ENCODE measurements around the gene DNAJB14.

Gene DNAJB14

DNA sequence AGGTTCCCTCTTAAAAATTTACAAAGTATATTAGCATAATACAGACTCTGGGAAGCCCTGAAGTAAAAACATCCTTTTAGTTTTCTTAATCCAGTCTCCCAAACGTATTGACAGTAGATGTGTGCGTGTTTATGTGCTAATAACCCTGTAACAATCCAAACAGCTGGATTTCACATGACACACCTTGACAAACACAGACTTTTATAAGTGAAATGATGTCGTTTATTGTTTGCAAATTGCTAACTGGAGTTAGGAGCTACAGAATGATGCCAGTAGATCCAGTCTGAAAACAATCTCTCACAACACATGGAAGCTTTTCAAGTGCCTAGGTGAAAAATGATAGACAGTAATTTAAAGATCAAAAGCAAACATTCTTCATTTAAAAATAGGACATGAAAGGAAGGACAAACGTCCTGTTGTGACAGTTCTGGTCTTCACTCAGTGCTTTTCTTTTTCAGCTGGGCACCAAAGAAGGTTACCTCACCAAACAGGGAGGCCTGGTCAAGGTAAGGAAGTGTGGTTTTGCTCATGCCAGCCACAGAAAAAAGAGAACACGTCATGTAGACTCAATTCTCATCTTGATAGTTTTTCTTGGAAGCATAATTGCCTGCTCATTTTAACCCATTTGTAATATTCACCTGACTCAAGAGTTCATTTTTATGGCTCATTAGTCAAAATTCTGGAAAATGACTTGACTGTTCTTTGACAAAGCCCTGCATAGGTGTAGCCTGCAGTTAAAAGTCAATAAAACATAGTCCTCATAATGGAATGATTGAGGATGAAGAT, 85.1 kb downstream of the DNAJB14 start:
- DNase-seq: no peak

GRCh38 chr4:99860521-99860920, 85.9 kb downstream of the DNAJB14 start:
- no peak for DNase-seq

- DNase-seq: no peak
Observed at GRCh38 chr4:99859618-99860017, 86.8 kb downstream of the DNAJB14 start.

- peak; percentile 31 to 87 for DNase-seq
Observed at GRCh38 chr4:99857307-99857706, 89.1 kb downstream of the DNAJB14 start.

DNA sequence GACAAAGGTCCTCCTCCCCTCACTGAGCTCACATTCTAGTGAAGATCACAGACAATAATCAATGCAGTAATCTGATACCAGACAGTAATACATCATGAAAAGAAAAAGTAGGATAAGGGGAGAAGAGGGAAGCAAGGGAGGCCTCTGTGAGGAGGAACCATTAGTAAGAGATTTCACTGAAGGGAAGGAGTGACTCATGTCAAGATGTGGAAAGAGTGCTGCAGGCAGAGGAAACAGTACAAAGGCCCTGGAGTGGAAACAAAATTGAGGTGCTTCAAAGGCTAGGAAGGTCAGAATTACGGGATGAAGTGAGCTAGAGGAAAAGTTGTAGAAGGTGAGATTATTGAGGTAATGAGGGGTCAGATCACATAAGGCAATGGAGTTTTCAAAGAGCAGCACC, 90.3 kb downstream of the DNAJB14 start:
- DNase-seq: peak; percentile 82 to 90

DNA sequence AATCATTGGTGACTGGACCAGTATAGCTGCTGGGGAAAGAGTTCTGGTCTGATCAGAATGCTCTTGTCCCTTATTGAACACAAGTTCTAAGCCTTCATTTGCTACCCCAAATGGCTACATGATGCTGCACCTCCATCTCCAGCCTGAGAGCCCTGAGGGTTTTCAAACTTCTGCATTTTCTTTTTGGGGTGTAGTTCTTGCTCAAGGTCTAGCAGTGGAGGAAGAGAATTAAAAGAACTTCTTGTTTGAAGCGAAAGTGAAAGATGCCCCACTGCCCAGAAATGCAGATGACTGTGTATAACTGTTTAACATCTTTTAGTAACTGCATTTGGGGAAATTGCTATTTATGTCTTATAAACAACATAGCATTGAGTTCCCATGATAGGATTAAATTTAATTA, 90.7 kb downstream of the DNAJB14 start:
- DNase-seq: peak; percentile 78 to 89

- DNase-seq: no peak
Observed at GRCh38 chr4:99853999-99854398, 92.4 kb downstream of the DNAJB14 start.

GRCh38 chr4:99853190-99853589, 93.2 kb downstream of the DNAJB14 start:
- DNase-seq: no peak

DNA sequence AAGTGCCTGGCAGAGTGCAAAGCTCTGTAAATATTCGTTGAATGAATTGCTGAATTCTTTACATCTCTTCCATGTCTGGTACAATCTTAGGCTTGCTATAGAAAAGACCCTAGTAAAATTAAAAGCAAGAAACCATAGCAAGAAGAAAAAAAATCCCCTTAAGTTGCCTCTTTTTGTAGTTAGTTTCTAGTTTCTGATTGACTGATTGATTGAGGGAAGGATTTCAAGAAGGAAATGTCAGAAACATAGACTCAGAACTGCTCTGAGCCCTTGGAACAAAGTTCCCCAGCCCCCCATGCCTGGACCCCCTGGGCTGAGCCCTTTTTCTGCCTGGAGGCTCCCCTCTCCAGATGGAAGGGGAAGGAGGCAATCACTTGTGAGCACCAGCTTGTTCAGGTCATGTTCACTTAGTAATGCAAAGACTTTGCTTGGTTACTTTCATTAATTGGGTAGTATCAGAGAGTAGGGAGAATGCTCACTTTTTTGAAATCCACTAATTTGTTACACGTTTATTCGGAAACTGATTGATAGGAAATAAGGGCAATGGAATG, 94.1 kb downstream of the DNAJB14 start:
- no peak for DNase-seq

GRCh38 chr4:99848591-99849001, 97.8 kb downstream of the DNAJB14 start:
- no peak for DNase-seq

GRCh38 chr4:99847362-99847976, 98.9 kb downstream of the DNAJB14 start:
- DNase-seq: peak; percentile 32 to 53

GRCh38 chr4:99846891-99847290, 99.5 kb downstream of the DNAJB14 start:
- DNase-seq: no peak

Data from inflammatory macrophage (primary cell).